Measurements from ENCODE around the gene FCHSD2. TPM values are rescaled to one million over a fixed set of nuclear protein-coding genes. Genes with fewer than 3 reads are reported as not detected.

Gene FCHSD2
- total RNA-seq, 3 donors from 2014 or later (not counting 1 experiment from before 2014, with no cell fraction given), result 39.4 to 59.1 (median 42.1) TPM

- H3K4me1 Mint-ChIP-seq, result peaks cover 18 to 19% of the 10 kb centered on the region in 2 donors
- H3K4me3 ChIP-seq (ENCODE audit: low read length), result no peak overlapping the region
- ATAC-seq (no peak), DNase-seq (no peak)
- no peaks in the 10 kb centered on the region for H3K36me3 ChIP-seq (ENCODE audit: control insufficient read depth, insufficient read depth, low read length)
- H3K4me3 Mint-ChIP-seq, result no peak overlapping the region
- no peaks in the 10 kb centered on the region for H3K27me3 Mint-ChIP-seq (ENCODE audit: low read depth in 2 of 2)
- intact Hi-C loops (cut with micrococcal nuclease), result no loop called here
- TF ChIP-seq CTCF (IDR thresholded peaks at IDR 0.05), result no peak
- 89% methylated on average over 8 of the region's 8 CpGs for WGBS (ENCODE audit: insufficient coverage)
- H3K27ac ChIP-seq (ENCODE audit: low read length), result peak overlapping the region; percentile 33
- no peaks in the 10 kb centered on the region for H3K9me3 Mint-ChIP-seq
- H3K27me3 ChIP-seq (ENCODE audit: control insufficient read depth, insufficient read depth, low read length), result no peaks in the 10 kb centered on the region
- H3K27ac Mint-ChIP-seq, result no peak overlapping the region
- no peaks in the 10 kb centered on the region for H3K9me3 ChIP-seq (ENCODE audit: control insufficient read depth, insufficient read depth, low read length)
- H3K4me1 ChIP-seq (ENCODE audit: control insufficient read depth, insufficient read depth, low read length), result peaks cover 51% of the 10 kb centered on the region
- H3K36me3 Mint-ChIP-seq, result no peaks in the 10 kb centered on the region
These were observed 16.4 kb upstream of the FCHSD2 start for GRCh38 chr11:73158356-73159051.

GRCh38 chr11:73157101-73158010 lies 15.2 kb upstream of the FCHSD2 start:
- H3K9me3 ChIP-seq (ENCODE audit: control insufficient read depth, insufficient read depth, low read length), result no peaks in the 10 kb centered on the region
- H3K36me3 Mint-ChIP-seq, result no peaks in the 10 kb centered on the region
- no peak overlapping the region for H3K4me3 ChIP-seq (ENCODE audit: low read length)
- no peak overlapping the region for H3K27ac Mint-ChIP-seq
- H3K4me1 ChIP-seq (ENCODE audit: control insufficient read depth, insufficient read depth, low read length), result peaks cover 63% of the 10 kb centered on the region
- DNase-seq, result no peak
- TF ChIP-seq CTCF (IDR thresholded peaks at IDR 0.05), result no peak
- no peaks in the 10 kb centered on the region for H3K27me3 Mint-ChIP-seq (ENCODE audit: low read depth in 2 of 2)
- intact Hi-C loops (cut with micrococcal nuclease), result no loop called here
- no peaks in the 10 kb centered on the region for H3K27me3 ChIP-seq (ENCODE audit: control insufficient read depth, insufficient read depth, low read length)
- peak overlapping the region; percentile 33 for H3K27ac ChIP-seq (ENCODE audit: low read length)
- peaks cover 27 to 30% of the 10 kb centered on the region in 2 donors for H3K4me1 Mint-ChIP-seq
- no peaks in the 10 kb centered on the region for H3K9me3 Mint-ChIP-seq
- no peak overlapping the region for H3K4me3 Mint-ChIP-seq
- H3K36me3 ChIP-seq (ENCODE audit: control insufficient read depth, insufficient read depth, low read length), result no peaks in the 10 kb centered on the region
- no peak for ATAC-seq
- 45% methylated on average over 9 of the region's 9 CpGs for WGBS (ENCODE audit: insufficient coverage)

GRCh38 chr11:73156686-73157085 lies 14.6 kb upstream of the FCHSD2 start:
- no peak for ATAC-seq
- Histone ChIP-seq H3K4me3 (ENCODE audit: low read length) (no peak overlapping the region), H3K36me3 (ENCODE audit: control insufficient read depth, insufficient read depth, low read length) (no peaks in the 10 kb centered on the region), H3K27me3 (ENCODE audit: control insufficient read depth, insufficient read depth, low read length) (no peaks in the 10 kb centered on the region), H3K27ac (ENCODE audit: low read length) (peak overlapping the region; percentile 16), H3K4me1 (ENCODE audit: control insufficient read depth, insufficient read depth, low read length) (peaks cover 70% of the 10 kb centered on the region), H3K9me3 (ENCODE audit: control insufficient read depth, insufficient read depth, low read length) (no peaks in the 10 kb centered on the region)
- no peak for TF ChIP-seq CTCF (IDR thresholded peaks at IDR 0.05)
- Mint-ChIP-seq H3K9me3 (no peaks in the 10 kb centered on the region), H3K27me3 (ENCODE audit: low read depth in 2 of 2) (no peaks in the 10 kb centered on the region), H3K4me1 (peaks cover 27 to 33% of the 10 kb centered on the region in 2 donors), H3K36me3 (no peaks in the 10 kb centered on the region), H3K4me3 (no peak overlapping the region), H3K27ac (no peak overlapping the region)
- no peak for DNase-seq
- 85% methylated on average over 2 of the region's 2 CpGs for WGBS (ENCODE audit: insufficient coverage)
- intact Hi-C loops (cut with micrococcal nuclease), result no loop called here
